ENCODE data around the gene TPSB2.
"Not testable (repeated sequence)": the region's sequence is repeated elsewhere in the genome, so short reads cannot be mapped to it uniquely, and the experiment has no call there.

GRCh38 chr16:1229476-1229875, 508 bp downstream of the TPSB2 start:
- TF ChIP-seq POLR2A (IDR thresholded peaks at IDR 0.05; ENCODE audit: low read depth); CTCF (IDR thresholded peaks at IDR 0.05); EP300 (IDR thresholded peaks at IDR 0.05); POLR2AphosphoS5 (IDR thresholded peaks at IDR 0.05): not testable (repeated sequence)
